ENCODE results near the gene GOLIM4.

- no peak for TF ChIP-seq ZNF70 (CRISPR knock-in tag; IDR thresholded peaks at IDR 0.05)
- TF ChIP-seq ARNTL (CRISPR knock-in tag; IDR thresholded peaks at IDR 0.05; ENCODE audit: borderline replicate concordance, low read depth), result no peak
- TF ChIP-seq ZNF565 (CRISPR knock-in tag; conservative IDR thresholded peaks at IDR 0.05; ENCODE audit: low read depth), result no peak
Observed at GRCh38 chr3:168094877-168095610, 680 bp downstream of the GOLIM4 start.

Data from SK-N-SH treated with all-trans-retinoic acid at 6 μM for 48 hours (cell line).